B cell (primary cell): ENCODE measurements around the gene MDC1.

ENCODE experiments used
- EZH2 ChIP-seq: IDR thresholded peaks from 2 replicates; pipeline ENCODE4 v1.6.1; 2012; ENCODE audit warnings: borderline replicate concordance, low read depth, mild to moderate bottlenecking, moderate library complexity, low read length; ENCODE audit not compliant: insufficient read depth, poor library complexity, severe bottlenecking
- TF ChIP-seq, protein P1 (sequence below): fragments of 200-600 bp; IDR thresholded peaks from one replicate; pipeline ENCODE4 v1.8.0; 2022; ENCODE audit warnings: antibody characterized with exemption, mild to moderate bottlenecking

DNA sequence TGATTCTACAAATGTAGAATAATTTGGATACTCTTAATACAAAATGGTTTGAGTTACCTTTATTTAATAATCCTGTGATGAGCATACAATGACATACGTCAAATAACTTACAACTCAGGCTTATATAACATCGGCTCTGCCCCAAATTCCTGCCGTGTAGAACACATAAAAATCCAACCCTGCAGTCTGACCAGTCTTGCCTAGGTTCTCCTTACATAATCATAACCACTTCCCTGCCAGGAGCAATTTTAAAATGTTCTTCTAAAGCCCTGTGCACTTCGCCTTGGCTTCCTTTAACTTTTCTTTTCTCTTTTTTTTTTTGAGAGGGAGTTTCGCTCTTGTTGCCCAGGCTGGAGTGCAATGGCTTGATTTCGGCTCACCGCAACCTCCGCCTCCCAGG is 43.5 kb upstream of the MDC1 start:
- TF ChIP-seq, protein P1, sequence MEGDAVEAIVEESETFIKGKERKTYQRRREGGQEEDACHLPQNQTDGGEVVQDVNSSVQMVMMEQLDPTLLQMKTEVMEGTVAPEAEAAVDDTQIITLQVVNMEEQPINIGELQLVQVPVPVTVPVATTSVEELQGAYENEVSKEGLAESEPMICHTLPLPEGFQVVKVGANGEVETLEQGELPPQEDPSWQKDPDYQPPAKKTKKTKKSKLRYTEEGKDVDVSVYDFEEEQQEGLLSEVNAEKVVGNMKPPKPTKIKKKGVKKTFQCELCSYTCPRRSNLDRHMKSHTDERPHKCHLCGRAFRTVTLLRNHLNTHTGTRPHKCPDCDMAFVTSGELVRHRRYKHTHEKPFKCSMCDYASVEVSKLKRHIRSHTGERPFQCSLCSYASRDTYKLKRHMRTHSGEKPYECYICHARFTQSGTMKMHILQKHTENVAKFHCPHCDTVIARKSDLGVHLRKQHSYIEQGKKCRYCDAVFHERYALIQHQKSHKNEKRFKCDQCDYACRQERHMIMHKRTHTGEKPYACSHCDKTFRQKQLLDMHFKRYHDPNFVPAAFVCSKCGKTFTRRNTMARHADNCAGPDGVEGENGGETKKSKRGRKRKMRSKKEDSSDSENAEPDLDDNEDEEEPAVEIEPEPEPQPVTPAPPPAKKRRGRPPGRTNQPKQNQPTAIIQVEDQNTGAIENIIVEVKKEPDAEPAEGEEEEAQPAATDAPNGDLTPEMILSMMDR: no peak
- no peak for TF ChIP-seq EZH2
